K562 (cell line): ENCODE measurements around the gene TSC1. TPM values are rescaled to one million over a fixed set of nuclear protein-coding genes. Genes with fewer than 3 reads are reported as not detected.
A peak's percentile ranks its signal among the peaks of the same experiment; 100 is the strongest.

Experiments used
- BACH1 ChIP-seq: fragments of 200-800 bp; sonication (Bioruptor generic); IDR thresholded peaks from 2 replicates; pipeline ENCODE4 v1.6.1; 2016; ENCODE audit warnings: missing genetic modification characterization, missing compliant biosample characterization
- CREM ChIP-seq: IDR thresholded peaks from 2 replicates; pipeline ENCODE4 v1.6.1; 2014; ENCODE audit warnings: antibody characterized with exemption, low read depth
- IFI16 ChIP-seq: fragments of 250-450 bp; sonication (Bioruptor Pico); IDR thresholded peaks from 2 replicates; pipeline ENCODE4 v2.1.2; 2022; ENCODE audit warnings: mild to moderate bottlenecking, inconsistent platforms
- MBD2 ChIP-seq: sonication (generic); IDR thresholded peaks from 2 replicates; pipeline ENCODE4 v1.6.1; 2016; ENCODE audit warnings: low read depth, borderline replicate concordance
- NRF1 ChIP-seq, 2 experiments: fragments of 450-650 bp; IDR thresholded peaks in 1 of 2; conservative IDR thresholded peaks in 1 of 2; 2 replicates each; pipeline ENCODE4 v1.6.1; 2014; ENCODE audit warnings: mild to moderate bottlenecking in 2 of 2
- NUFIP1 ChIP-seq: fragments of 450-650 bp; IDR thresholded peaks from 2 replicates; pipeline ENCODE4 v1.6.1; 2018; ENCODE audit not compliant: partially characterized antibody
- PRPF4 ChIP-seq: fragments of 200-400 bp; formaldehyde crosslinking; IDR thresholded peaks from one replicate; pipeline ENCODE4 v1.6.1; 2017; ENCODE audit warnings: low read length, low read depth, mild to moderate bottlenecking; ENCODE audit not compliant: insufficient read depth, poor library complexity, severe bottlenecking
- PTRF ChIP-seq: fragments of 450-650 bp; IDR thresholded peaks from 2 replicates; pipeline ENCODE4 v1.6.1; 2016; ENCODE audit warnings: mild to moderate bottlenecking, missing genetic modification characterization, missing compliant biosample characterization
- TBL1XR1 ChIP-seq, 2 experiments: IDR thresholded peaks; 2 replicates each; pipeline ENCODE4 v1.6.1; 2012; ENCODE audit warnings: improper control_type of control experiment in 2 of 2, low read length in 2 of 2, mild to moderate bottlenecking in 1 of 2
- ZNF12 ChIP-seq: sonication (generic); formaldehyde crosslinking; IDR thresholded peaks from 2 replicates; pipeline ENCODE4 v1.4.0; 2020; ENCODE audit warnings: mild to moderate bottlenecking, missing genetic modification reagents
- polyA plus RNA-seq, 8 experiments: library from polyadenylated mRNA; depleted of rRNA in 4 of 8; stranded (reverse) in 5 of 8; unstranded in 3 of 8; fragments of >200 nt; fragmentation: Nextera tagmentation in 2 of 8; fragmentation: Illumina TruSeq in 1 of 8; extraction: Ambion mirVana in 2 of 8; extraction: Trizol in 1 of 8; gene quantifications; 2 replicates each; pipeline versions ENCODE4 v1.2.1 to v1.2.3, GENCODE V29; 2011 to 2014; ENCODE audit warnings: inconsistent platforms in 1 of 8, missing spikeins in 1 of 8
- total RNA-seq, 7 experiments: library from RNA; depleted of rRNA in 6 of 7; stranded (reverse); fragments of >200 nt in 6 of 7; fragmentation: Illumina TruSeq in 2 of 7; extraction: Trizol in 2 of 7; gene quantifications; 2 replicates each; pipeline versions ENCODE4 v1.2.1 to v1.2.3, GENCODE V29; 2011 to 2021; ENCODE audit warnings: low replicate concordance in 1 of 7
- TF ChIP-seq, protein P1 (sequence below): sonication (generic); formaldehyde crosslinking; IDR thresholded peaks from 2 replicates; pipeline ENCODE4 v1.8.0; 2022; ENCODE audit warnings: mild to moderate bottlenecking, missing genetic modification reagents
- TF ChIP-seq, protein P2 (sequence below): fragments of 250-450 bp; sonication (Bioruptor Pico); IDR thresholded peaks from 2 replicates; pipeline ENCODE4 v1.8.0; 2021; ENCODE audit warnings: moderate library complexity, mild to moderate bottlenecking, inconsistent platforms
- TF ChIP-seq, protein P3 (sequence below), 2 experiments: fragments of 450-650 bp in 1 of 2; sonication (generic) in 1 of 2; formaldehyde crosslinking in 1 of 2; IDR thresholded peaks; 2 replicates each; pipeline versions ENCODE4 v1.7.1 to v1.9.0; 2016 to 2022; ENCODE audit warnings: inconsistent platforms in 1 of 2, mild to moderate bottlenecking in 1 of 2, missing genetic modification reagents in 1 of 2

Gene TSC1
- total and polyA plus RNA-seq, 9 of the 15 experiments (the other 6 are each of a cell fraction or from before 2014, with no cell fraction given) = 6.9 to 37.6 (median 18.6) TPM

DNA sequence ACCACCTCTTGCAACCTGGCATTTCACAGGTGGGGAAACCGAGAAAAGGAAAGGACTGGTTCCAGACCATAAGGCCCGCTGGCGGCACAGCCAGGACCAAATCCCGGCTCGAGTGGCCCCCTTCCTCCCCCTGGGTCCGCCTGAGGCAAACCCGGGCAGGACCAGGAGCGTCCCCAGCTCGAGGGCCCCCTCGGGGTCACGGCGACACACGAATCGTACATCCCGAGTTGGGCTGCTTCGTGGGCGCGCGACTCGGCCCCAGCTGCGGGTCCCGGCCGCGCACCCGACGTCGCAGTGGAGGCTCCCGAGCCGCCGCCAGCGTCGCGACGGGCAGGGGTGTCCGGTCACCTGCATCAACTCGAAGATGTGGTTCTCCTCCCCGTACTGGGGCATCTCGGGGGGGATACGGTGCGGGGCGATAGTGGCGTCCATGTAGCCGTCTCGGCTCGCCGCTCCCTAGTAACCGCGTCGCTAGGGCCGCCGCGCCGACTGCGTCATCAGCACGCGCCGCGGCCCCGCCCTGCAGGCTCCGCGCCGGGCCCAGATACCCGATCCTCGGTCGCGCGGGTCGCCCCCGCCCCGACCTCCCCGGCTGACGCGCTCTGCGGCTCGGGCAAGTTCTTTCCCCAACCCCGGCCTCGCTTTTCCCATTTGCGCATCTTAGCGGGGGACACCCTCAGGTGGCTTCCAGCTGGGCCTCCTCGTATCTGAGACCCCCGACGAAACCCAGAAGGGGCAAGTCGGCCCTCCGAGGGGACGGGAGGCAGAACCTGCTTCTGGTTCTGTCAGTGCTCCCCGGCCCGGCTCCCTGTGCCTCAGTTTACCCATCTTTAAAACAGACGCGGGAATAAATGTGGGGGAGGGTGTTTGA lies 66.4 kb downstream of the TSC1 start, which contains the start of gene AK8 (continued):
- TF ChIP-seq PTRF (no peak), MBD2 (no peak), TBL1XR1 (IDR thresholded peaks at IDR 0.05; ENCODE audit: low read length in 2 of 2) (peak in 1 of 2 experiments; percentile 81; a peak in 2 of 4 replicates), NRF1 (conservative IDR thresholded peaks at IDR 0.05 in 1 of 2, IDR thresholded peaks at IDR 0.05 in 1 of 2) (peak in 1 of 2 experiments; percentile 43; a peak in 2 of 4 replicates), NUFIP1 (no peak), BACH1 (no peak), PRPF4 (no peak), IFI16 (CRISPR knock-in tag) (no peak), ZNF12 (no peak), CREM (peak; percentile 100)
- TF ChIP-seq, protein P1, sequence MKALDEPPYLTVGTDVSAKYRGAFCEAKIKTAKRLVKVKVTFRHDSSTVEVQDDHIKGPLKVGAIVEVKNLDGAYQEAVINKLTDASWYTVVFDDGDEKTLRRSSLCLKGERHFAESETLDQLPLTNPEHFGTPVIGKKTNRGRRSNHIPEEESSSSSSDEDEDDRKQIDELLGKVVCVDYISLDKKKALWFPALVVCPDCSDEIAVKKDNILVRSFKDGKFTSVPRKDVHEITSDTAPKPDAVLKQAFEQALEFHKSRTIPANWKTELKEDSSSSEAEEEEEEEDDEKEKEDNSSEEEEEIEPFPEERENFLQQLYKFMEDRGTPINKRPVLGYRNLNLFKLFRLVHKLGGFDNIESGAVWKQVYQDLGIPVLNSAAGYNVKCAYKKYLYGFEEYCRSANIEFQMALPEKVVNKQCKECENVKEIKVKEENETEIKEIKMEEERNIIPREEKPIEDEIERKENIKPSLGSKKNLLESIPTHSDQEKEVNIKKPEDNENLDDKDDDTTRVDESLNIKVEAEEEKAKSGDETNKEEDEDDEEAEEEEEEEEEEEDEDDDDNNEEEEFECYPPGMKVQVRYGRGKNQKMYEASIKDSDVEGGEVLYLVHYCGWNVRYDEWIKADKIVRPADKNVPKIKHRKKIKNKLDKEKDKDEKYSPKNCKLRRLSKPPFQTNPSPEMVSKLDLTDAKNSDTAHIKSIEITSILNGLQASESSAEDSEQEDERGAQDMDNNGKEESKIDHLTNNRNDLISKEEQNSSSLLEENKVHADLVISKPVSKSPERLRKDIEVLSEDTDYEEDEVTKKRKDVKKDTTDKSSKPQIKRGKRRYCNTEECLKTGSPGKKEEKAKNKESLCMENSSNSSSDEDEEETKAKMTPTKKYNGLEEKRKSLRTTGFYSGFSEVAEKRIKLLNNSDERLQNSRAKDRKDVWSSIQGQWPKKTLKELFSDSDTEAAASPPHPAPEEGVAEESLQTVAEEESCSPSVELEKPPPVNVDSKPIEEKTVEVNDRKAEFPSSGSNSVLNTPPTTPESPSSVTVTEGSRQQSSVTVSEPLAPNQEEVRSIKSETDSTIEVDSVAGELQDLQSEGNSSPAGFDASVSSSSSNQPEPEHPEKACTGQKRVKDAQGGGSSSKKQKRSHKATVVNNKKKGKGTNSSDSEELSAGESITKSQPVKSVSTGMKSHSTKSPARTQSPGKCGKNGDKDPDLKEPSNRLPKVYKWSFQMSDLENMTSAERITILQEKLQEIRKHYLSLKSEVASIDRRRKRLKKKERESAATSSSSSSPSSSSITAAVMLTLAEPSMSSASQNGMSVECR = peak; percentile 98
- TF ChIP-seq, protein P2, sequence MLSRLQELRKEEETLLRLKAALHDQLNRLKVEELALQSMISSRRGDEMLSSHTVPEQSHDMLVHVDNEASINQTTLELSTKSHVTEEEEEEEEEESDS (CRISPR knock-in tag) = no peak
- TF ChIP-seq, protein P3, sequence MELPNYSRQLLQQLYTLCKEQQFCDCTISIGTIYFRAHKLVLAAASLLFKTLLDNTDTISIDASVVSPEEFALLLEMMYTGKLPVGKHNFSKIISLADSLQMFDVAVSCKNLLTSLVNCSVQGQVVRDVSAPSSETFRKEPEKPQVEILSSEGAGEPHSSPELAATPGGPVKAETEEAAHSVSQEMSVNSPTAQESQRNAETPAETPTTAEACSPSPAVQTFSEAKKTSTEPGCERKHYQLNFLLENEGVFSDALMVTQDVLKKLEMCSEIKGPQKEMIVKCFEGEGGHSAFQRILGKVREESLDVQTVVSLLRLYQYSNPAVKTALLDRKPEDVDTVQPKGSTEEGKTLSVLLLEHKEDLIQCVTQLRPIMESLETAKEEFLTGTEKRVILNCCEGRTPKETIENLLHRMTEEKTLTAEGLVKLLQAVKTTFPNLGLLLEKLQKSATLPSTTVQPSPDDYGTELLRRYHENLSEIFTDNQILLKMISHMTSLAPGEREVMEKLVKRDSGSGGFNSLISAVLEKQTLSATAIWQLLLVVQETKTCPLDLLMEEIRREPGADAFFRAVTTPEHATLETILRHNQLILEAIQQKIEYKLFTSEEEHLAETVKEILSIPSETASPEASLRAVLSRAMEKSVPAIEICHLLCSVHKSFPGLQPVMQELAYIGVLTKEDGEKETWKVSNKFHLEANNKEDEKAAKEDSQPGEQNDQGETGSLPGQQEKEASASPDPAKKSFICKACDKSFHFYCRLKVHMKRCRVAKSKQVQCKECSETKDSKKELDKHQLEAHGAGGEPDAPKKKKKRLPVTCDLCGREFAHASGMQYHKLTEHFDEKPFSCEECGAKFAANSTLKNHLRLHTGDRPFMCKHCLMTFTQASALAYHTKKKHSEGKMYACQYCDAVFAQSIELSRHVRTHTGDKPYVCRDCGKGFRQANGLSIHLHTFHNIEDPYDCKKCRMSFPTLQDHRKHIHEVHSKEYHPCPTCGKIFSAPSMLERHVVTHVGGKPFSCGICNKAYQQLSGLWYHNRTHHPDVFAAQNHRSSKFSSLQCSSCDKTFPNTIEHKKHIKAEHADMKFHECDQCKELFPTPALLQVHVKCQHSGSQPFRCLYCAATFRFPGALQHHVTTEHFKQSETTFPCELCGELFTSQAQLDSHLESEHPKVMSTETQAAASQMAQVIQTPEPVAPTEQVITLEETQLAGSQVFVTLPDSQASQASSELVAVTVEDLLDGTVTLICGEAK (IDR thresholded peaks at IDR 0.05) = peak; percentile 37; the same call in 1 of the 2 replicates
- TF ChIP-seq, protein P3 (CRISPR knock-in tag; IDR thresholded peaks at IDR 0.05) = no peak
